ENCODE results near the gene INPP4A.
"Not testable (repeated sequence)": the region's sequence is repeated elsewhere in the genome, so short reads cannot be mapped to it uniquely, and the experiment has no call there.

Gene INPP4A

DNA sequence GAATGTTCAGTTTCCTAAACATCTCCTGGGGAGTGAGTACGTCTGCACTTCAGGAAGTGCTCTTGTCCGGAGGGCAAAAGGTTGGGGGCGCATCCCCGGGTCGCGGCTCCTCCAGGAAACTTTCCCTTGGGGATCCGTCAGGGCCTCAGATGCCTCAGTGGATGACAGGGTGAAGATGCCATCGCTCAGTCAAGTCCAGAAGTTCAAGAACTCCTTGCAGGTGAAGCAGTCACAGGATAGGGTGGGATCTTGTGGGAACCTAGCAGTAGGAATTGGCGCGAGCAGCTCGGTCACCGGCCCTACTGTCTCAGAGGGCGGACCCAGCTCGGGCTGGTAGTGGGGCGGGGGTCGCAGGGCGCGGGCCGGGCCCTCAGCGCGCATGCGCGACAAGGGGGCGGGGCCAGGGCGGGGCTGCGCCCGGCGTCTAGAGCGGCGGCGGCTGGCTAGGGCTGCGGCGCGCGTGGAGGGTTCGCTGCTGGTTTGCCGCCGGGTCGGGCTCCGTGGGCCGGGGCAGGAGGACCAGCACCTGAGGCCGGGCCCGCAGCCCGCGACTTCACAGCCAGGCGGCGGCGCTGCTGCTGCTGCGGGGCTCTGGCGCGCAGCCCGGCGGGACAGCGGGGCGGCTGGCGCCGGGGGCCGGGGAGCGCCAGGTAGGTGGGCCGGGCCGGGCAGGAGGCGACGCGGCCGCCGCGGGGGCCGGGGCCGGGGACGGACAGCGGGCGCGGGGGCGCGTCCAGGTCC is at the start of gene INPP4A:
Gene INPP4A, plus strand, starts transcription at position 423 of the 741 bp plus-strand sequence. CDS start 75,191 bp downstream, outside the sequence.
- DNase-seq (ENCODE audit: extremely low read depth in 1 of 2, low read depth in 1 of 2): peak; percentile 53 to 69

DNA sequence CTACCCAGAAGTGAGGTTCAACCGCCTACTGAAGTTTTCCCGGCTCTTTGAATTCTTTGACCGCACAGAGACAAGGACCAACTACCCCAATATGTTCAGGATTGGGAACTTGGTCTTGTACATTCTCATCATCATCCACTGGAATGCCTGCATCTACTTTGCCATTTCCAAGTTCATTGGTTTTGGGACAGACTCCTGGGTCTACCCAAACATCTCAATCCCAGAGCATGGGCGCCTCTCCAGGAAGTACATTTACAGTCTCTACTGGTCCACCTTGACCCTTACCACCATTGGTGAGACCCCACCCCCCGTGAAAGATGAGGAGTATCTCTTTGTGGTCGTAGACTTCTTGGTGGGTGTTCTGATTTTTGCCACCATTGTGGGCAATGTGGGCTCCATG is 48.7 kb upstream of the INPP4A start:
- DNase-seq (ENCODE audit: extremely low read depth in 1 of 2, low read depth in 1 of 2): no peak

DNA sequence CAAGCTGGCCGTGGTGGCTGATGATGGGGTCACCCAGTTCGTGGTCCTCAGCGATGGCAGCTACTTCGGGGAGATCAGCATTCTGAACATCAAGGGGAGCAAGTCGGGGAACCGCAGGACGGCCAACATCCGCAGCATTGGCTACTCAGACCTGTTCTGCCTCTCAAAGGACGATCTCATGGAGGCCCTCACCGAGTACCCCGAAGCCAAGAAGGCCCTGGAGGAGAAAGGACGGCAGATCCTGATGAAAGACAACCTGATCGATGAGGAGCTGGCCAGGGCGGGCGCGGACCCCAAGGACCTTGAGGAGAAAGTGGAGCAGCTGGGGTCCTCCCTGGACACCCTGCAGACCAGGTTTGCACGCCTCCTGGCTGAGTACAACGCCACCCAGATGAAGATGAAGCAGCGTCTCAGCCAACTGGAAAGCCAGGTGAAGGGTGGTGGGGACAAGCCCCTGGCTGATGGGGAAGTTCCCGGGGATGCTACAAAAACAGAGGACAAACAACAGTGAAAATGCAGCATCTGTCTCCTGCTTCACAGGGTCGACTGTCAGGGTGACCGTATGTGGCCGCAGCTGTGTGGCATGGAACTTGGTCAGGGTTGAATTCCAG is 47.8 kb upstream of the INPP4A start:
- DNase-seq (ENCODE audit: extremely low read depth in 1 of 2, low read depth in 1 of 2): no peak

DNA sequence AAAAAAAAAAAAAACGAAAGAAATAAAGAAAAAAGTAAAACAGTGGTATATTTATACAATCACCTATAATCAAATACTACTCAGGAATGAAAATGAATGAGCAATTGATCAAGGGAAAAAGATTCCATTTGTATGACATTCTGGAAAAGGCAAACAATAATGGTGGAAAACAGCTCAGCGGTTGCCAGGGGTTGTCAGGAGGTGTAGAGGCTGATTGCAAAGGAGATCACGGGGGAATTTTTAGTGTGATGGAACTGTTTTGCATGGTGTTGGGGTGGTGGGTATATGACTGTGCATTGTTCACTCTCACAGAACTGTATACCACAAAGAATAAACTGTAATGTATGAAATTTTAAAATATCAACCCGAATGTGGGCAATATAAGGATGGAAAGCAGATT is 45.5 kb upstream of the INPP4A start:
- DNase-seq (ENCODE audit: extremely low read depth in 1 of 2, low read depth in 1 of 2): no peak

DNA sequence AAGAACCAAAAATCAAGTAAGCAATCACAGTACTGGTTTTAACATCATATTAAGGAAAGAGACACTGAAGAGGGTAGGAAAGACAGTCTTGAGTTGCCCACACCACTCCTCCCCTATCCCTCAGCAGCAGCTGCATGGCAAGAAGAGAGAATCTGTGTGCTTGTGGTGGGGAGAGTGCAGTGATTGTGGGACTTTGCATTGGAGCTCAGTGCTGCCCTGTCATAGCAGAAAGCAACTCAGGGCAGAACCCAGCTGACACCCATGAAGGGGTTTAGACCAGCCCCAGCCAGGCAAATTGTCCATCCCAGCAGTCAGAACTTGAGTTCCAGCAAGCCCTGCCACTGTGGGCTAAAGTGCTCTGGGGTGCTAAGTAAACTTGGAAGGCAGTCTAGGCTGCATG is 40.8 kb upstream of the INPP4A start:
- DNase-seq (ENCODE audit: extremely low read depth in 1 of 2, low read depth in 1 of 2): no peak

DNA sequence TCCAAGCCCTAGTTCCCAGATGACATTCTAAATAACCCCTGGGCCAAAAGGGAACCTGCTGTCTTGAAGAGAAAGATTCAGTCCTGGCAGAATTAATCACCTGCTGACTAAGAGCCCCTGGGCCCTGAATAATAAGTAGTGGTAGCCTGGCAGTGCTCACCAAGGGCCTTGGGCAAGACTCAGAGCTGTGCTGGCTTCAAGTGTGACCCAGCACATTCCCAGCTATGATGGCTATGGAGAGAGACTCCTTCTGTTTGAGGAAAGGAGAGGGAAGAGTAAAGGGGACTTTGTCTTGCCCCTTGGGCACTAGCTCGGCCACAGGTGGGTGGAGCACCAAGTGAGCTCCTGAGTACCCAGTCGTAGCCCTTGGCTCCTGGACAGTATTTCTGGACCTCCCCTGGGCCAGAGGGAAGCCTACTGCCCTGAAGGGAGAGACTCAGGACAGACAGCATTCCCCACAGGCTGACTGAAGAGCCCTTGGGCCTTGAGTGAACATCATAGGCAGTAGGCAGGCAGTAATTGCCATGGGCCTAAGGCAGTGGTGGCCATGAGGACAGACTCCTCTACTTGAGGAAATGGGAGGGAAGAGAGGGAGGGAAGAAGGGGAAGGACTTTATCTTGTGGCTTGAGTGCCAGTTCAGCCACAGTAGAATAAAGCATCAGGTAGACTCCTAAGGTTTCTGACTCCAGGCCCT is 40.0 kb upstream of the INPP4A start:
- DNase-seq (ENCODE audit: extremely low read depth in 1 of 2, low read depth in 1 of 2): no peak

DNA sequence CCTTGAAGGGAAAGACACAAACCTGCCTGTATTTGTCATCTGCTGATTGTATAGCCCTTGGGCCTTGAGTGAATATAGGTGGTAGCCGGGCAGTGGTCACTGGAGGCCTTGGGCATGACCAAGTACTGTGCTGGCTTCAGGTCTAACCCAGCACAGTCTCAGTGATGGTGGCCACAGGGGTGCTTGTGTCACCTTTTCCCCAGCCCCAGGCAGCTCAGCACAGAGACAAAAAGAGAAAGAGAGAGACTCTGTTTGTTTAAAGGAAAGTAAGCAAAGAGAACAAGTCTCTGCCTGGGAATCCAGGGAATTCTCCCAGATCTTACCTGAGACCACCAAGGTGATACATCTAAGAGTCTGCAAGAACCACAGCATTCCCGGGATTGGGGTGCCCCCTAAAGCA is 39.4 kb upstream of the INPP4A start:
- no peak for DNase-seq (ENCODE audit: extremely low read depth in 1 of 2, low read depth in 1 of 2)

DNA sequence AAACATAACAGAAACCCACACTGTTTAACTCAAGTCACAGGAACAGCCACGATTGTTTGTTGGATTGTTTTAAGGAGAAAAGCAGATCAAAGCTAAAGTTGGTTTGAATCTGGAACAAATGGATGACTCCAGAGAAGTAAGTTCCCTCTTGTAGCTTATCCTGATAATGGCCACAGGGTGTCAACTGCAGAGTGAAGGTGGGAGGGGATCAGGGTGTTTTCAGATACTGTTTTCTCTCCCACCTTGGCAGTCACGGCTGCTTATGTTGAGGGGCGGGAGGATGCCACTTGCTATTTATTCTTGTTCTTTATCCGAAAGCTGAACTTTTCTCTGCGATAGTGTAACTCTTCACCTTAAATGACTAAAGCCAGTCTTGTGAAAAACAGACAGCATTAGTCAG is 36.5 kb upstream of the INPP4A start:
- no peak for DNase-seq (ENCODE audit: extremely low read depth in 1 of 2, low read depth in 1 of 2)

DNA sequence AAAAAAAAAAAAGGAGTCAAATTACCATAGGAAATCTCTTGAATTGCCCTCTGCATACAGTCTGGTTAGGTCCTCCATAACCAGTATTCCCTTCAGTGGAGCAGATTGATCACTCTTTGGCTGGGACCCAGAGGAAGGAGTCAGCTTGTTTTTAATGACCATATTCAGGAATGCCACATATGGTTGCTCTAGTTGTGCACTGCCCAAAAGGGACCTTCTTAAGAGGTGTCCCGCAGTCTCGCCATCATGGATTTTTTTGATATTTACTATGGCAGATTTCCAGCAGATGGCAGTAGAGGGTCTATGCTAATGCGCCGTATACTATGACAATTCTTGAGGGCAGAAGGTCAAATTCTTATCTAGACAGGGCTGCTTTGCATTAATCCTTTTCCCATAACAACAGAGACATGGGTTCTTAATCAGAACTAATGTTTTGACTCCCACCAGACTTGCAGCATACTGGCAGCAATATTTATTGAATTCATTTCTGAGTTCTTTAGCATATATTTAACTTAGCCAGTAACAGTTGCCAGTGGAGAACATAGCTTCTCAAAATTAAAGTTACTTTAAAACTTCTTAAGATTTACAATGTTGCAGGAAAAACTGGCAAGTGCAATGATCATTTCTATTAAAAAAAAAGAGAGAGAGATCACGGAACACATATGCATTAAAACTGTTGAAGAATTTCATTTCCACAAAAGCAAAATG is 31.8 kb upstream of the INPP4A start:
- DNase-seq (ENCODE audit: extremely low read depth in 1 of 2, low read depth in 1 of 2): peak; percentile 2 to 23

DNA sequence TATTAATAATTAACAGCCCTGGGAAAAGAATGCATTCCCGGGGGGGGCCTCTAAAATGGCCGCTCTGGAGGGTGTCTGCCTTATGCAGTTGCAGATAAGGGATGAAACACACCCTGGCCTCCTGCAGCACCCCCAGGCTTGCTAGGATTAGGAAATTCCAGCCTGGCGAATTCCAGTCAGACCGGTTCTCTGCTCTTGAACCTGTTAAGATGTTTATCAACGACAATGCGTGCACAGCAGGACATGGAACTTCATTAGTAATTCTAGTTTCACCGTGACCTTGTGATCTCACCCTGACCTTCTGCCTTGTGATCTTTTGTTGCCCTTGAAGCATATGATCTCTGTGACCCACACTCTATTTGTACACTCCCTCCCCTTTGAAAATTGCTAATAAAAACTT is 30.4 kb upstream of the INPP4A start:
- DNase-seq (ENCODE audit: extremely low read depth in 1 of 2, low read depth in 1 of 2): not testable (repeated sequence)

DNA sequence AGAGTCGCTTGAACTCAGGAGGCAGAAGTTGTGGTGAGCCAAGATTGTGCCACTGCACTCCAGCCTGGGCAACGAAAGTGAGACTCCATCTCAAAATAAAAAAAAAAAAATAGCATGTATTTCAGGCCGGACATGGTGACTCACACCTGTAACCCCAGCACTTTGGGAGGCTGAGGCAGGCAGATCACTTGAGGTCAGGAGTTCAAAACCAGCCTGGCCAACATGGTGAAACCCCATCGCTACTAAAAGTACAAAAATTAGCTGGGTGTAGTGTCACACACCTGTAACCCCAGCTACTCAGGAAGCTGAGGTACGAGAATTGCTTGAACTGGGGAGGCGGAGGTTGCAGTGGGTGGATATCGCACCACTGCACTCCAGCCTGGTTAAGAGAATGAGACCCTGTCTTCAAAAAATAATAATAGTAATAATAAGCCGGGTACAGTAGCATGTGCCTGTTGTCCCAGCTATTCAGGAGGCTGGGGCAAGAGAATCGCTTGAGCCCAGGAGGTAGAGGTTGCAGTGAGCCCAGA is 28.9 kb upstream of the INPP4A start:
- DNase-seq (ENCODE audit: extremely low read depth in 1 of 2, low read depth in 1 of 2): not testable (repeated sequence)

DNA sequence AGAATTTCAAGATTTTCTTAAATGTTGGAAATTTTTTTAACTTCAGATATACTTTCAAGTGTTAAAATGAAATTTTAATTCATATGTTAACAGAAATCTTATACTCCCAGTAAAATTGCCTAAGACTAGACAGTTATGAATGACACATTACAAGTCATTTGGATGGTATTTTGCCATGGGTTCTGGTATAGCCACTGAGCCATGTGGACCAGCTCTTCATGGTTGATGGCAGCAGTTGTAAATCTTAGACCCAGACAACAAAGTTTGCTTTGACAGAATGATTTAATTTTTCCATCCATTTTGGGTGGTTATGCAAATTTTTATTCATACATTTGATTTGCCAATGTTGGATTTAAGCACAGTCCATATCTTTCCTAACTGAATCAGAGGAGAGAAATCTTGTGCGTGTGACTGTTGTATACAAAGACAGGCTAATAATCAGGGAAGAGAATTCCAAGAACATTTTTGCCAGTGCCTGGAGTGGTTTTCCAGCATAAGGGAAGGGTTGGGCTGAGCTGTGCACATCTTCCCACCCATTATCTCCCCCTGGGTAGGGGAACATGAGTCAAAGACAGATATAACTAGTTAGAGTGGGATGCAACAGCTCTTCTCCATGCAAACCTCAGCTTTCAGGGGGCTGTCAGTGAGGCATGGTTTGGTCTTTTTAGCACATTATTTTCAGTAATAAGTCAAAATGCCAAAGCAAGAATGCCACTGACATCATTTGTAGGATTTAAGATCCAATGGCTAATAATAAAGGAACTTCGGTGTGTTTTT is 28.1 kb upstream of the INPP4A start:
- no peak for DNase-seq (ENCODE audit: extremely low read depth in 1 of 2, low read depth in 1 of 2)

DNA sequence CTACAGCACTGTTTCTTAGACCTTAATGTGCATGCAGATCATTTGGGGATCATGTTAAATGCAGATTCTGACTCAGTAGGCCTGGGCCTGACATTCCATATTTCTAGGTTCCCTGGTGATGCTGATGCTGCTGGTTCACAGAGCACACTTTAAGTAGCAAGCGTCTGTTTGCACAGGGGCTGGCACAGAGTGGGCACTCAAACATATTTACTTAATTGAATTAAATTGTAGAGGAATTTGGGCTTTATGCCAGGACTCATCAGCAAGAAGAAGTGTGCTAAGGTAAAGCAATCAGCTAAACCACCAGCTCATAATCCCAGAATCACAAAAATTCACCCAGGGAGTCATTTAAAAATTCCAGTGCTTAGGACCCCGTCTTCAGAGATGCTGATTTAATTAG is 25.1 kb upstream of the INPP4A start:
- DNase-seq (ENCODE audit: extremely low read depth in 1 of 2, low read depth in 1 of 2): no peak

DNA sequence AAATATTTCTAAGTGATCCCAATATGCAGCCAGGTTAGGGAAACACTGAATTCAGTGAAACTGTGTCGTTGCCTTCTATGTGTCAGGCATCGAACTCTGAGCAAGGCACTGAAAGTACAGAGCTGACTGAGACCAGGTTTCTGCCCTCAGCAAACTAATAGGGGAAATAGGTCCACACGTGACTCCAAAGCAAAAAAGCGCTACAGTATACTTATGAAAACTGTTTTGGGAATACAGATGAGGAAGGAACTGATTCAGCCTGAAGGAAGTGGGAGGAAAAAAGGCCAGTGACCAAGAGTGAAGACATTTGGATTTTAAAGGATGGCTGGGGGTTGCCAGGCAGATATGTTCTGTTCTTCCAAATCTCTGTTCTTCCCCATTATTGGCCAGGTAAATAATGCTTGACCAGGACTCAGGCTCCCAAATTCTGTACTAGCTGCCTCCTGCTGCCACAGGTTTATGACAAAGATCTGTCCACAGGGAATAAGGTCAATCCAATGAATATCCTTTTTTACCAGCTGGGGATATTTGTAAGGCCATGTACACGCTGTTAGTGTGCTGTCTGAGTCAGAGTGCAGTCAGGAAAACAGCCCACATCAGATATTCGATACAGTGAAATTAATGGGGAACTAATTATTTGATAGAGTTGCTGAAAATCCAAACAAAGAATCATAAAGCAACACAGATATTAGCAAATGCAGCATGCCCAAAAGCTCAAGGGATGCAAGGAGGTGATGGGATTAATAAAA is 24.5 kb upstream of the INPP4A start:
- DNase-seq (ENCODE audit: extremely low read depth in 1 of 2, low read depth in 1 of 2): no peak

DNA sequence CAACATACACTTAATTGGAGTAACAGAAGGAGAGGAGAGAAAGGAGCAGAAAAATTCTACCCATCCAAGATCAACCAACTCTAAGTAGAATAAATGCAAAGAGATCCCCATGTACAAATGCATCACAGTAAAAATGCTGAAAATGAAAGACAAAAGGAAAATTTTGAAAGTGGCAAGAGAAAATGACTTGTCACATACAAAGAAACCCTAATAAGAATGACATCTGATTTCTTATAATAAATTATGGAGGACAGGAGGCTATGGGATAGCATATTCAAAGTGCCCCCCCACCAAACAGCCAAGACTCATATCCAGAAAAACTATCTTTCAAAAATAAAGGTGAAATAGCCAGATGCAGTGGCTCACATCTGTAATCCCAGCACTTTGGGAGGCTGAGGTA is 22.2 kb upstream of the INPP4A start:
- no peak for DNase-seq (ENCODE audit: extremely low read depth in 1 of 2, low read depth in 1 of 2)

DNA sequence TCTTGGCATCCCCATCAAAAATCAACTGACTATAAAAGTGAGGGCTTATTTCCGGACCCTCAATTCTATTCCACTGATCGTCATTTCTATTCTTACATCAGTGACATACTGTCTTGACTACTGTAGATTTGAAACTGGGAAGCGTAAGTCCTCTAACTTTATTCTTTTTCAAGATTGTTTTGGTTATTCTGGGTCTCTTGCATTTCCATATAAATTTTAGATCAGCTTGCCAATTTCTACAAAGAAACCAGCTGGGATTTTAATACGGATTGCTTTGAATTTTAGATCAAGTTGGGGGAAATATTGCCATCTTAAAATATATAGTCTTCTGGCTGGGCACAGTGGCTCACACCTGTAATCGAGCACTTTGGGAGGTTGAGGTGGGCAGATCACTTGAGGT is 17.9 kb upstream of the INPP4A start:
- DNase-seq (ENCODE audit: extremely low read depth in 1 of 2, low read depth in 1 of 2): no peak

DNA sequence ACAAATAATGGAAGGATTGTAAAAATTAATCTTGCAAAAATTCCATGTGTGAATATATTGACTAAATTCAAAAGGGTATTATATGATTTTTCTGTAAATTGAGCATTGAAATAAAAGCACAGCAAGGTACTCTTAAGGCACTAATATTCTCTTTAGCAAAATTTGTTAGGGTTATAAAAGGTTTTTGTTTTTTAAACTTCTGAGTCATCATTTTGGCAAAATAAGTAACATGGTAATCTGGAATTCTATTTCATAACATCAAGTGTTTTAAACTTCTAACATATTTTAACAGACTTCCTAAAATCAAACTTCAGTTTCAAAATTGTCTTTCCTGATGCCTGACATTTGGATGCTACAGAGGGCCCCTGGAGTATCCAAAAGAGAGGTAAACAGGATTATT is 12.5 kb upstream of the INPP4A start:
- DNase-seq (ENCODE audit: extremely low read depth in 1 of 2, low read depth in 1 of 2): no peak

DNA sequence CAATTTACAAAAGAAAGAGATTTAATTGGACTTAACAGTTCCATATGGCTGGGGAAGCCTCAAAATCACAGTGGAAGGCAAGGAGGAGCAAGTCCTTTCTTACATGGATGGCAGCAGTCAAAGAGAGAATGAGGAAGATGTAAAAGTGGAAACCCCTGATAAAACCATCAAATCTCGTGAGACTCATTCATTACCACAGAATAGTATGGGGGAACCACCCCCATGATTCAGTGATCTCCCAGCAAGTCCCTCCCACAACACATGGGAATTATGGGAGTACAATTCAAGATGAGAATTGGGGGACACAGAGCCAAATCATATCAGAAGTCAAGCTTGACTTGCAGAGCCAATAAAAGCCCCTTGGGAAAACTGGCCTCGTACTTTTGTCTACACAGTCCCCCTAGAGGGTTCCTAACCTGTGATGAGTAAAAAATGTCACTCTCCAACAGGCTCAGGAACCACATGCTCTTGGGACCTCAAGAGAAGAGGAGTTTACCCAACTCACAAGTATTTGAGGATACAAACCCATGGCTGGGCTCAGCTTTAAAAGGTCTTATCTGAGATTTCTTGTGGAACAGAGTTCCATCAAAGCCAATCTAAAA is 11.2 kb upstream of the INPP4A start:
- no peak for DNase-seq (ENCODE audit: extremely low read depth in 1 of 2, low read depth in 1 of 2)

DNA sequence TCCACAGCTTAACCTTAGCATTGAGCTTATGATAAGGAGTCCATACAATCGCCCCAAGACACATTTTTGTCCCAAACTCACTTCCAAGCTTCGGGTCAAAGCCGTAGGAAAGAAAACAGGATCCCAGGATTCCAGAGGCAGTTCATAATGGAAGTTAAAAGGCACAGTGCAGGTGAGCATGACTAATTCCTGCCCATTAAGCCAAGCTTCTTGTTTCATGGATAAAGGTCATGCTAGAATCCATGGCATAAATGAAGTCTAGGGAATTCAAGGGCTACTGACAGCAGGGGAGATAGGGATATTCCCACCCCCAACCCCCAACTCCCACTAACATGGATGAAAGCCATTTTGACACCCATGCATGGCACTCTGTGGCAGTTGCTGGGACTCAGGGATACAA is 10.2 kb upstream of the INPP4A start:
- no peak for DNase-seq (ENCODE audit: extremely low read depth in 1 of 2, low read depth in 1 of 2)
